HG03196 (cell line): ENCODE measurements around the gene PHYKPL.

Experiments used
- ATAC-seq: cut with Tn5 transposase; IDR thresholded peaks from one replicate; pipeline ENCODE4 v1.9.1; 2021; ENCODE audit not compliant: unreplicated experiment

Gene PHYKPL

GRCh38 chr5:178224403-178224802 is 8.2 kb downstream of the PHYKPL start:
- no peak for ATAC-seq

DNA sequence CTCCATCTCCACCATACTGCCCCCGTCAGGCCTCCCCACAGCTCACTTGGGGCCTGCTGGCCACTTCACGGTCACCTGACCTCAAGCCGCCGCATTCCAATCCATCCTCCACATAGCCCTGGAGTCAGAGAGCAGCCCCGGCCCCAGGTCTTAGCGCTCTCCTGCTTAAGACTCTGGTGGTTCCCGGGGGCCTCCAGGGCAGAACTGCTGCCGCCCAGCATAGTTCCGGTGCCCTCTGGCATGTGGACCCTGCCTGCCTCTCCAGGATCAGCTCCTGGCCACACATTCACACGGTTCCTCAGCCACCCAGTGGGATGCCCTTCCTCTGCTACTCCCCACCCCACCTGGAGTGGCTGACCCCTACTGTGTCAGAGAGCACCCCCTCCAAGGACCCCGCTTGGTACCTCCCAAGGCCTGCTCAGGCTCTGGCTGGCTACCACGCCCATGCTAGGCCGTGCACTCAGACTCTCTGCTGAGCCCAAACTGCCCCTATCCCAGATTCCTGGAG is 8.7 kb downstream of the PHYKPL start:
- ATAC-seq, result no peak

DNA sequence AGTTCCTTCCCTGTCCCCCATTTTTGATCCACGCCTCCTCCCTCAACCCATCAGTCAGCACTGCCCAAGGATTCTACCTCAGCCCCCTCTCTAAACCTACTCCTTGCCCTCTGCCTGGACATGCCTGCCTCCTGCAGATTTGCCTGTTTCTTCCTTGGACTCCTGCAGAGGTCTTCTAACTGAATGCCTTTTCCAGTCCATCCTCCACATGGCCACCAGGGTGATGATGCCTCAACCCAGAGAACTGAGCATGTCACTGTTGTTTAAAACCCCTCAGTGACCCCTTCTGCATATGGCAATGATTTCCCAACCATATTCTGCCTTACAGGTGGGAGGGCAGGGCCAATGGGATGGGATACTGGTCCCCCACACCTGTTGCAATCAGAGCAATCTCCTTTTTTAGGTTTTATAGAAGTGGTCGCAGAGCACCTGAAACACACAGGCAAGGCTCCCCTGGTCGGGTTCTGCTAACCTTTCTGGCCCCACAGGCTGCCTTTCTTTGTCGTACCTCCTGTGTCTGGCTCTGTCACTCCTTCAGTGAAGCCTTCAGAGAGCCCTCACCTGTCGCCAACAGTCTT is 9.3 kb downstream of the PHYKPL start:
- ATAC-seq, result no peak

- no peak for ATAC-seq
Measured at GRCh38 chr5:178222292-178222691, 10.3 kb downstream of the PHYKPL start.

DNA sequence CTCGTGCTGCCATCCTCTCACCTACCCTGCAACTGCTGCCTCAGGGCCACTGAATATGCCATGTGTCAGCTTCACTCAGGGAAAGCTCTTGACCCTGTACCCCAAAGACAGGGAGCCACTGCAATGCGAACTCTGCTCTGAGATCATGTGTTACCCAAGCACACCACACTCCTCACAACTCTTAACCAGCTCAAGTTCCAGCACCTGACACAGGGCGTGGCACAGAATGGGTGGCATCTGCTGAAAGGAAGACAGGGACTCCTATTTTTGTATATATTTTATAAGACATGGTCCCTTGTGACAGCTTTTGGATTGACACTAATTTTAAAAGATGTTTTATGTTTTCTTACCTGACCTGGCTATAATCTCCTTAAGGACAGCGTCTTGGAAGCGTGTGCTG is 10.7 kb downstream of the PHYKPL start:
- ATAC-seq, result no peak

GRCh38 chr5:178221282-178221681 is 11.3 kb downstream of the PHYKPL start:
- no peak for ATAC-seq

GRCh38 chr5:178218827-178219226 is 13.8 kb downstream of the PHYKPL start:
- no peak for ATAC-seq

DNA sequence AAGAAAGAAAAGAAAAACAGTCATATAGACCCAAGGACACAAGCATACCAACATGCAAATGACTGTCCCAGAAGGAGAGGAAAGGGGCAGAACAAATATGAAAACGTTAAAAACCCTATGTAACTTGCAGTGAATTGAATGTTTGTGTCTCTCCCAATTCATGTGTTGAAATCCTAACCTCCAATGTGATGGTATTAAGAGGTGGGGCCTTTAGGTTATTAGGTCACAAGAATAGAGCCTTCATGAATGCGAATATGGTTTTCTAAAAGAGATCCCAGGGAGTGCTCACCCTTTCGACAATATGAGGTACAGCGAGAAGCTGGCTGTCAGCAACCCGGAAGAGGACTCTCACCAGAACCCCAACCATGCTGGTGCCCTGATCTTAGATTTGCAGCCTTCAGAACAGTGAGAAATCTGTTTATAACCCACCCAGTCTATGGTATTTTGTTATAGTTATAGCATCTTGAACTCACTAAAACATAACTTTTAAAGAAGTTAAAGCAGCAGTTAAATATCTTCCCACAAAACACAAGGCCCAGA is 14.3 kb downstream of the PHYKPL start:
- ATAC-seq, result no peak

GRCh38 chr5:178216779-178217178 is 15.8 kb downstream of the PHYKPL start:
- ATAC-seq, result no peak

GRCh38 chr5:178216088-178216534 is 16.5 kb downstream of the PHYKPL start:
- ATAC-seq, result no peak

DNA sequence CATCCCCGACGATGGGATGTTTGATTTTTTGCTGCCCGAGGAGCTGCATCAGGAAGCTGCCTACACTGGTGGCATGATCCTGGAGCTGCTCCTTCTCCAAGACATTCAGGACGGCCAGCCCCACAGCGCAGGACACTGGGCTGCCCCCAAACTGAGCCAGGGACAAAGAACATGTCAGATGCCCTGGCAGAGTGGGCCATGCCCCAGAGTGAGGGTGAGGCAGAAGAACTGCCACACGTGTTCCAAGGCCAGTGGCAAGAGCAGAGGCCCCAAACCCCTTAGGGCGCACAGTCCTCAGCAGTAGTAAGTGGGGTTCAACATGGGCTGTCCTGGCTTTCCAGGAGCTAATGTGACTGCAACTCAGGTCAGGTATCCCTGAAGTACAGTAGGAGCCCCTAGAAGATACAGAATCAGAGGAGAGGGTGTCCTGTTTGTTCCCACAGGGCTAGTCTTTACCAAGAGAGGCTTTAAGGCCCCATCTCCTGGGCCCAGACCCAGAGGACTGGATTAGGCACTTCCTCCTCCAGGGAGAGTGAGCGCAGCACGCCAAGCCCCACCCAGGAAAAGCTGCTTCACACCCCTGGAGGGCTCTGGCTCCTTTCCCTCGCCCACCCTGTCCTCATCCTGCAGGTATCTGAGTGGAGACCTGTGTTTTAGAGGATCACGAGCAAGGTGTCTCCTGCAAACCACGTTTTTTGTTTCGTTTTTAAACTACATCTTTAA is 17.2 kb downstream of the PHYKPL start:
- ATAC-seq, result no peak

- ATAC-seq, result no peak
Measured at GRCh38 chr5:178214160-178214803, 18.3 kb downstream of the PHYKPL start.

GRCh38 chr5:178213748-178214151 is 18.9 kb downstream of the PHYKPL start:
- no peak for ATAC-seq

DNA sequence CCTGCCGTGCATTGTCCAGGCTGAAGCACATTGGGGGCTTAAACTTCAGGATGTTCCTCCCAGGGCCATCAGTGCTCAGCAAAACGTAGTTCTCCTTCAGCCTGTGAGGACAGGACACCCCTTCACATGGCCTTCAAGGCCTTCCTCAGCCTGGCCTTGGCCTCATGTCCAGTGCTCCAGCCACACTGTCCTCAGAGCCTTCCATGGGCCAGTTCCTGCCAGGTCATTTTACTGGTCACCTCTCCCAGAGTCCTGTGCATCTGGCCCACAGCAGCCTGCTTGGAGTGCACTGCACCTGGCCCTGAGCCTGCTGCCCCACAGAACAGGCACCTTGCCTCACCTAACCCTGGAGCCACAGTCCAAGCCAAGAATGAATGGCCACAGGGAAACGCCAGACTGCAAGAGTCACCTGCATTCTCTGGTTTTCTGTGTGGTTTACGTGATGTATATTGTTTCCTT is 19.6 kb downstream of the PHYKPL start:
- no peak for ATAC-seq

- no peak for ATAC-seq
Measured at GRCh38 chr5:178212241-178213002, 20.2 kb downstream of the PHYKPL start.

- no peak for ATAC-seq
Measured at GRCh38 chr5:178211095-178212048, 21.2 kb downstream of the PHYKPL start.

- no peak for ATAC-seq
Measured at GRCh38 chr5:178210686-178211085, 21.9 kb downstream of the PHYKPL start.

GRCh38 chr5:178210073-178210535 is 22.5 kb downstream of the PHYKPL start:
- ATAC-seq, result no peak

- ATAC-seq, result no peak
Measured at GRCh38 chr5:178209334-178210072, 23.1 kb downstream of the PHYKPL start.
